Measurements from ENCODE around the gene PCYT1A.

DNA sequence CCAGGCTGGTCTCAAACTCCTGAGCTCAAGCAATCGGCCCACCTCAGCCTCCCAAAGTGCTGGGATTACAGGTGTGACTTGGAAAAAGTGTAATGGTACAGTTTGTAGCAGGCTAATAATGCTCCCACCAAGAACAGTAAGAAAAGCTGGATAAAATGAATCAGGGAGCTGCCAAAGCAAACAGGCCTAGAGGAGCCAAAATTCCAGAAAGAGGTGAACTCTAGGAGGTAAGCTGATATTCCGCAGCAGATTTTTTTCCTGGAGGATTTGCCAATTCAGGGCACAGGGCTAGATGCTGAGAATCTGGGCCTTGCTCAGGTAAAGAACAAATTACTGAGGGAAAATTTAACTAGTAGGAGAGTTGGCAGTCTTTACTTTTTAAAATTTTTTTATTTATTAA, 11.0 kb upstream of the PCYT1A start:
- TF ChIP-seq POLR2AphosphoS5 (IDR thresholded peaks at IDR 0.05; ENCODE audit: low read depth, low read length) (no peak), CTCF (IDR thresholded peaks at IDR 0.05) (no peak), SIN3A (IDR thresholded peaks at IDR 0.05; ENCODE audit: borderline replicate concordance, insufficient read depth, low read depth, low read length) (no peak), REST (IDR thresholded peaks at IDR 0.05; ENCODE audit: insufficient read depth in 1 of 2, low read depth in 2 of 2, low read length in 1 of 2) (no peak), TCF7L2 (IDR thresholded peaks at IDR 0.05; ENCODE audit: low read depth, low read length) (no peak)
